Middle frontal gyrus (tissue), 1 donor: ENCODE measurements around the gene ZNF597.
A peak's percentile ranks its signal among the peaks of the same experiment; 100 is the strongest.

ENCODE experiments used
- DNase-seq: peaks from one replicate; pipeline ENCODE4 v3.0.0-alpha.2; 2015; ENCODE audit warnings: low spot score; ENCODE audit errors: extremely low spot score

The ZNF597 gene

DNA sequence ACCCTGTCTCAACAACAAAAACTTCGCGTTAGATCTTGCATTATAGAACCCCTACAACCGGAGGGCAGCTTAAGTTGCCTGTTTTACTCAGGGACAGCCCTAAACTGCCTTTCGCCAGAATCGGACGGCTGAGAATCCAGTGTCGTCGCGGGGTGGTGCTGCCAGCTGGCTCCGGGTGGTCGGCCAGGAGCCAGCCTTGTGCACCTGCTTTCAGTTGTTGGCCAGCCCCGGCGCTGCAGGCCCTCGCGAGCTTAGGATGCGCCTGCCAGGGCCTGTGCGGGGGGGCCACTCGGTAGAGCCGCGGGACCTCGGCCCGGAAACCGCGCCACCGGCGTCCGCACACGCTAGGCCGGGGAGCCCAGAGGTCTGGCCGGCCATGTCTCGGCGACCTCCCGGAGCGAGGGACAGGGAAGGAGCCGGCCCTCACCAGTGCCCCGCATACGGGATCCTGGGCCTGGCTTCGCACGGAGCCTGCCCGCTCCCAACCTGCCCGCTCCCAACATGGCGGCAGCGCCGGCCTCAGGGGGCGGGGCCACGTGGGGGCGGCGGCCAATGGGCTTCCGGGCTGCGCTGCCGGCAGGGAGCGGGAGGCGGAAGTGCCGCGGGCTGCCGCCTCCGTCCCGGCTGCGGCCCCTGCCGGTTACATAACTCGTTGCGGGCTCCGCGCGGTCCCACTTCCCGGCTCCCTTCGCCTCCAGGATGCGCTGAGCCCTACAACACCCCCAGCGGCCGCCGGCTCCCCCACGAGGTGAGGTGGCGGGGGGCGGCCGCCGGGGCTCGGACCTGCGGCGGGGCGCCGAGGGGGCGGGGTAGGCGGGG, 14.3 kb upstream of the ZNF597 start:
- DNase-seq: peak; percentile 86

DNA sequence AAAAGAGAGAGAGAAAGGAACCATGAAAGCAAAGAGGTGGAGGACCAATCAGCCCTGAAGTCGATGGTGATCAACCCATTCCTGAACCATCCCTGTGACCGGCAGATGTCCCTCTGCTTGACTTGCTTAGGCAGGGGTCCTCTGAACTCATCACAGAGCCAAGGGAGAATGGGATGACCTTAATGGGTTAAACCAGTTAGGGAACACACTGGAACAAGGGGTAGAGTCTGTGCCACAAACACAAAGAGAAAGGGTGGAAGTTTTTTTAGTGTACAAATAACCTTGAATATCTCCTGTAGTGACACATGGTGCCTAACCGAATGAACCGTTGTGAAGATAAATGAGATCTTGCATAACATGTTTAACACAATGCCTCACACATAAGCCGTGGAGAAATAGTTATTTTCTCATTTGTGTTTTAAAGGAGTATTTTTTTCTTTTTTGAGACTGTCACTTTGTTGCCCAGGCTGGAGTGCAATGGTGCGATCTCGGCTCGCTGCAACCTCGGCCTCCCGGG, 11.4 kb upstream of the ZNF597 start:
- no peak for DNase-seq

DNA sequence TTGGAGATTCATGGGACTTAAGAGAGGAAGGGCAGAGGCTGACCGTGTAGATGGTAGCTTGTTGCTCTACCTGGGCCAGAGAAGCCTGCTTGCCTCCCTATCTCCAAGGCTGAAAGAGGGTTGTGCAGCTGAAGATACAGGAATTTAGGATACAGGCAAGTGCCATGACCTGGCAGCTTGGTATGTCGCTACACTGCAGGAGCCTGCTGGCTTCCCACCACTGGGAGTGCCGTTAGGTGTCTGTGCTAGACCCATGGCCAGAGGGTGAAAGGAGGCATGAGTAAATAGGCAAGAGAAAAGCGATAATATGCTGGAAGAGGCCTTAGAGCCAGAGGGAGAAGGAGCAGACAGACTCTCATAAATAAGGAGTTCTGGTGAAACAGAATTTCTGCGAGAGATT, 10.8 kb upstream of the ZNF597 start:
- DNase-seq: no peak

DNA sequence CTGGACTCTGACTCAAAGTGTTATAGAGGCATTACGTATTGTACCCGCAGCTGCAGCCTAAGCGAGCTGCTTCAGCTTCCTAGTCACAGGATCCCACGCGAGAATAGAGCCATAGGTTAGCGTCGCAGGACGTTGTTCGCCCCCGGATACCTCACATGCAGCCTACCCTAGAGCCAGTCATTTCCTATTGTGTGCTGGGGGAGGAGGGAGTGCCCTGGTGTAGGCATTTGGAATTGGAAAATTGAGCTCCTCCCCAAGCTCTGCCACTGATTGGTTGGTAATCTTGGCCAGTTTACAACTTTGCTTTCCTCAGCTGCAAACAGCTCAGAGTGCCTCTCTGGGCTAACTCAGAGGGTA, 706 bp upstream of the ZNF597 start:
- DNase-seq: no peak

DNA sequence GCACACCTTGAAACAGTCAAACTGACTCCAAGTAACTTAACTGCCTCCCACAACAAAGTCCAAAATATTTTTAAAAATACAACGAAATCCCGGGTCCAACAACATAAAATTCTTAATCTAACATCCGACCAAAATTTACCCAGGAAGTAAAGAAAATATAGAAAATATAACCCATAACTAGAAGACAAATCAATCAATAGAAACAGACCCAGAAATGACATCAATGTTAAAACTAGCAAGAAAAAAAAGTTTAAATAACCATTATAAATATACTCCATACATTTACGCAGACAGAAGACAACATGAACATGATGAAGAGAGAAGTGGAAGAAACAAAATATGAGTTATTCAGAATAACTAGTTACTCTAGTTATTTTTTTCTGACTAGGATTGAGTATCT, 3.7 kb downstream of the ZNF597 start:
- DNase-seq: no peak

DNA sequence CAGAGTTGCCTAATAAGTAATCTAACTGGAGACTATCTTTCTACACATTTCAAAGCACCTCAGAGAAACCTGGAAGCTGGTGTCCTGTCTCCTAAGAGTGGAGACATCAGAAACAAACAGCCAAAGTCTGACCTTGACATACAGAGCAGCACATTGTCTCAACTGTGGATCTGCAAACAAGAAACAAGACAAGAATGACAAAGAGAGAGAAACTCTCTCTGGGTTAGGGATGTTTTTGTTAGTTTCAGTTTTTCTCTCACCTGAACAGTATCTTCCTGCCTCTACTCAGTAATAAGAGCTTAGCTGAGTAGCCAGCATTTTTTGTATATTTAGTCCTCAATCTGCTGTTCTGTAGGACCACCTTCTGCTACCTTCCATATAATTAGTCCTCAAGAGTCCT, 8.9 kb downstream of the ZNF597 start:
- no peak for DNase-seq

DNA sequence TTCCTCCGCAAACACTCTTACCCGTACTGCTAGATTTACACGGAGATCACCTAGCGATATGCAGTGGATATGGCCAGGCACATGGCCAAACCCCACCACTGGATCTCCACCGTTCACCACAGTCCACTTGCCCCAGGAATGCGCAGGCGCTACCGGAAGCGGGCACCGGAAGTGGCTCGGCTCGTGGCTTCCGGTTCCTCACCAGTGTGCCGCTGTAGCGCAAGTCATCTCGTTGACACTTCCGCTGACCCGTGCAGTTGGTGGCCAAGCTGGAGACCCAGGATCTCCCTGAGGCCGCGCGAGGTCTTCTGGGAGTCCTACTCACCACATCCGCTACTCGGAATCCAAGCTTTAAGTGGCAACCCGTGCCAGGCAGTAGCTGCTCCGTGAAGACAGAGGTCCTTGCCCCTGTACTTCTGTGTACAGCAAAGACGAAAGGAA, 11.5 kb downstream of the ZNF597 start:
- no peak for DNase-seq

DNA sequence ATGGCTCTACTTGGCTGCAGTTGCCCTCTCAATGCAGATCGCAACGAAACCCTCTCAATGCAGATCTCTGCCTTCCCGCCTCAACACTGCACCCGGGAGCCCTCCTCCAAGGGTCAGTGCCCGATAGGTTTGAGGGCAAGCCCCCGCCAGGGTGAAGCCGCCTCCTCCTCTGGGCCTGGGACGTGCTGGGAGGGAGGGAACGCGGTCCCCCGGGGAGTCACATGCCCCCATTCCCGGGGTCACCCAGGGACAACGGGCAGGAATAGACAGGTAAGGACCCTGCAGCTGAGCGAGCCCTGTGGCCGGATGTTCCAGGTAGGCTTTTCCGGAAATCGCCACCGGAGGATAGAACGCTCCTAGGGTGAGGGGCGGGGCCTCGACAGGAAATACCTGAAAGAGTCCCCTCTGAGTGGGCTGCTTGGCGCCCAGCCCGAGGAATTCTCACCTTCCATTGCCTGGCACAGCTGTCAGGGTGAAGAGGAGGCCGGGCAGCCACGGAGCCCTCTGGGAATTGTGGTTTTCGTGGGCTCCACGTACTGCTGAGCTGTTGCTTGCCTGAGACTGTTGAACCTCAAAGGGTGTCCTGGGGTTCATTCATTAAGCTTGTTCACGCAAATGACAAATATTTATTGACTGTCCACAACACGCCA, 29.4 kb downstream of the ZNF597 start:
- no peak for DNase-seq

DNA sequence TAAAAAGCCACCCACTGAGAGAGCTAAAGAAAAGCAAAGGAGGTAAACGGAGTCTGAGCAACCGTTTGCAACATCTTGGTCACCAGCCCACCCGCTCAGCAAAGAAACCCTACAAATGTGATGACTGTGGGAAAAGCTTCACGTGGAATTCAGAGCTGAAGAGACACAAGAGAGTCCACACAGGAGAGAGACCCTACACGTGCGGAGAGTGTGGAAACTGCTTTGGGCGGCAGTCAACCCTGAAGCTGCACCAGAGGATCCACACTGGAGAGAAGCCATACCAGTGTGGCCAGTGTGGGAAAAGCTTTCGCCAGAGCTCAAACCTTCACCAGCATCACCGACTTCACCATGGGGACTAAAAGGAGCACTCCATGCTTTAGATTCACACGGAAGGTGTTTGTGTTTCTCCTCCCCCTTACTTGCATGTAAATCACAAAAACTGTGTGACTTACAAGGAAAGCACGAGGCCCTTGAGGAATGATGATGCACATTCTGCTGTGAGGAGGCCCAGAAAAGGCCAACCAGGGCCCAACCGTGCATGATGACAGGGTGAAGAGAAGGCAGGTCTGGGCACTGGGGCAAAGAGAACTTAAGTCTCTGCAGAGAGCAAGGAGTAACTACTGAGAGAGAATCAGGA, 34.6 kb downstream of the ZNF597 start:
- DNase-seq: no peak

DNA sequence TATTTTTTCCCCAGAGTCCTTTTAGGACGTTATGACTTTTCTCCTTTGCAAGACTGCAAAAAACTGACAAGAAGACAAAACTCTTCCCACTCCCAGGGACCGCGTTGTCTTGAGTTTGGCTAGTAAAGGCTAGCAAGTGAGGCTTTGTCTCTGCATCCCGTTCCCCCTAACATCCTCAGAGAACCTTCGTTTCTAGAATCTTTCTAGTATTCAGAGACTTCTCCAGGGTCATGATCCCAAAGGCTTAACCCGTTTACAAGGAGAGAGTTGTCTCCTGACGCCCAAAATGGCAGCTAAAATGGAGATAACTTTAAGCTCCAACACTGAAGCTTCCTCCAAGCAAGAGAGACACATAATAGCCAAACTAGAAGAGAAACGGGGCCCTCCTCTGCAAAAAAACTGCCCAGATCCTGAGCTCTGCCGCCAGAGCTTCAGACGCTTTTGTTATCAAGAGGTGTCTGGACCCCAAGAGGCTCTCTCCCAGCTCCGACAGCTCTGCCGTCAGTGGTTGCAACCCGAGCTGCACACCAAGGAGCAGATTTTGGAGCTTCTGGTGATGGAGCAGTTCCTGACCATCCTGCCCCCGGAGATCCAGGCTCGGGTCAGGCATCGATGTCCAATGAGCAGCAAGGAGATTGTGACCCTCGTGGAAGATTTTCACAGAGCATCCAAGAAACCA, 41.4 kb downstream of the ZNF597 start:
- DNase-seq: no peak

DNA sequence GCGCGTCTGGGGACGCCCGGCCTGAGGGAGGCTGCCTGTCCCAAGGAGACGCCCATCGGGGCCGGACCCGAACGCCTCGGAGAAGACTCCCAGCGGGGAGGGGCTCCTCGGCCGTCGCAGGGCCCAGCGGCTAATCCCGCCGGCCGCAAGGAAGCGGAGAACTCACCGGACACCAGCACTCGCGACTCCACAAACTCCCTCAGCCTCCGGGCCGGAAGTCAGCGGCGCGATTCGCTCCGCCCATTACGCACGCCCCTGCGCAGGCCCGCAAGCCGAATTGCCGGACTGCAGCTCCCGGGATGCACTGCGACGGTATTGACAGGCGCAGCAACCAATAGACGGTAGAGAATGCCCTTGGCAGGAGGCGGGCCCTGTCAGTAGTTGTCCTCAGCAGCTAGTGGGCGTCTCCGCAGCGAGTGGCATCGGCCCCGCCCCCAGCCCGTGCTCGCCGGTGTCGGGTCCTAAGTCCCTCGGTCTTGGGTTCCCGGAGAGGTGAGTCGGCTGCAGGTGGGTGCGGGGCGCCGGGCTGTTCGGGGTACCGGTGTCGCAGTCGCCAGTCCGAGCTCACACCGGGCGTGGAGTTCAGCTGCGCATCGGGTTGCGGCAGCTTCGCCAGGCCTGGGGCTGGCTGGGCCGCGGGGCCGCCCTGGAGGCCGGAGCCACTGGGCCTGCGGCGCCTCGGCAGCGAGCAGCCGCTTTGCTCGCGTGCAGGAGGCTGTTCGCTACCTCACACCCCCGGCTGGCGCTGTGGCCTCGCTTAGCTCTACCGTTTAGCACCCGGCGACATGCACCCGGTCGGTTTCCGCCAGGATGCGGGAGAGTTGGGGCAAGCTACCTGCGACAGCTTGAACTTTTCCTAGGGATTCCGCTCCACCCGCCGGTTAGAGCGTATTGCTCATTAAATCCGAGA, 42.3 kb downstream of the ZNF597 start, which contains the start of the genes ZNF174 and ZSCAN32:
TSS of gene ZNF174 (plus strand) at position 437 of the 910 bp plus-strand sequence. CDS start 790 bp downstream, outside the sequence.
TSS of gene ZSCAN32 (minus strand) at position 226 of the 910 bp plus-strand sequence. CDS start 3,447 bp downstream, outside the sequence.
- peak; percentile 99 for DNase-seq

DNA sequence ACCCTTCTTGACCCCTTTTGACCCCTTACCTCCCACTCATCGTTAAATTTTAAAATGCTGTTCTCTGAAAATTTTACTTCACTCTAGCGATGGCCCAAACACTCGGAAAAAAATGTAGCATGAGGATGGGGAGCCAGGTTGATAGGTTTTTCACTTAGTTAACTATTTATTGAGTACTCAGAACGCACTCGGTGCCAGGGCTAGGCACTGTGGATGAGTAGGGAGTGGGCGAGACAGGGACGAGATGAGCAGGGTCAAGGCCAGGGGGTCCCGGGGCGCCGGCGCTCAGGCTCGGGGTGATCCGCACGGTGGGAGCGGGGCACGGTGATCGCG, 42.9 kb downstream of the ZNF597 start:
- no peak for DNase-seq

DNA sequence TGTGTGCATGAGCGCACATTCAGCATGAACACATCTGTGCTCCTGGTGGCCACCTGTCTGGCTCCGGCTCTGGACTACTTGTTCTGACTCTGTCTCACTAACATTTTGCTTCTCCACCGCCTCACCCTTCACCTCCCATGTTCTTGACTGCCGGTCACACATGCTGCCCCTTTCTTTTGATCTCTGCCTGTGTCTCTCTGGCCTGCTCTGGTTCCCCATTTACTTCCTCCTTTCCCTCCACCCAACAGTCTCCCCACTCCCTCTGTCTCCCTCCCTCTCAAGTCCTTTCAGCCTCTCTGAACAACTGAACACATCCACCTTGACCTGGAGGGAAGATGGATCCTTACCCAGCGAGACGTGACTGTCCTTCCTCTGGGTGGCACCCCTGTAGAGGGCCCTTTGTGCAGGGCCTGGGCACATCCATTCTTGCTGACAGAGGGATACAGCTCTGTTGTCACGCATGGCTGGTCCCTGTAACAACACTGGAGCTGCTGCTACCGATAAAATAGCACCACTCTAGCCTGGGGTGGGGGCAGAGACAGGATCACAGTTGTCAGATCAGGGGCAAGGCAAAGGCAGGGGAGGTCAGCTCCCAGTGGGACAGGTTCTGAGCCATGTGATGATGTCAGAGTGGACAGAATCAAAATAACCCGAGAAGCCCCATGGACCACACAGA, 53.5 kb downstream of the ZNF597 start:
- DNase-seq: no peak

DNA sequence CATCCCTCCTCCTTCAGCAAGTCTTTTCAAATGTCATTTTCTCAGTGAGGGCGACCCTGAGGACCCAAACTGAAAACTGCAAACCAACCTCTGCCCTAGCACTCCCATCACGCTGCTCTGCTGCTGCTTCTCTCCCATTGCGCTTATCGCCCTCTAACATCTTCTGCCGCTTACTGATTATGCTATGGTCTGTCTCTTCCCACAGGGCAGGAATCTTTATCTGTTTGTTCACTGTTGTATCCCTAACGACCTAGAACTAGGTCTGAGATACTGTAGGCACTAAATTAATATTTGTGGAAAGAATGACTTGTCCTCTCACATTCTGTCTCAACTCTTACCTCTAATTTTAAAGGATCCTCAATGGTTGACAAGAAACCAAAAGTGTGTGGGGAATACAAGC, 55.0 kb downstream of the ZNF597 start:
- DNase-seq: no peak

DNA sequence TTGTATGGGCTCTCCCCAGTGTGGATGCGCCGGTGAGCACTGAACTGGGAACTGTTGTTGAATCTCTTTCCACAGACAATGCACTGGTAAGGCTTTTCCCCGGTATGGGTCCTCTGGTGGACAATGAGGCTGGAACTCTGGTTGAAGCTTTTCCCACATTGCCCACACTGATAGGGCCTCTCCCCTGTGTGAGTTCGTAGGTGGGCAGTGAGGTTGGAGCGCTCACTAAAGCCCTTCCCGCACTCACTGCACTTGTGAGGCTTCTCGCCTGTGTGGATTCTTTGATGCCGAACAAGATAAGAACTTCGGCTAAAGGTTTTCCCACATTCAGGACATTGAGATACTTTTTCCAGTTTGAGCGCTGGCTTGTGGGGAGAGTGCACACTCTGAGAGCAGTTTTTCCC, 60.3 kb downstream of the ZNF597 start:
- DNase-seq: no peak
